Body of pancreas (tissue), 4 donors: ENCODE results near the gene MNS1. TPM values are rescaled to one million over a fixed set of nuclear protein-coding genes. Genes with fewer than 3 reads are reported as not detected.

ENCODE experiments used
- ATAC-seq: fragments of 150-250 bp; one replicate; pipeline ENCODE4 v1.9.1; 2016
- DNase-seq, 4 donors: peaks; one replicate each; pipeline ENCODE4 v3.0.0-alpha.2; 2019
- H3K27ac ChIP-seq, 4 donors: fragments of 200-600 bp; sonication (generic); 1 replicate in 3 of 4; 2 replicates in 1 of 4; pipeline versions ENCODE4 v1.5.1 to v1.6.1; 2016 to 2019; ENCODE audit warnings: mild to moderate bottlenecking in 1 of 4, mixed read lengths in 1 of 4, moderate library complexity in 1 of 4
- H3K27me3 ChIP-seq, 2 donors: fragments of 200-600 bp; sonication (generic); one replicate each; pipeline ENCODE4 v1.6.0; 2016; ENCODE audit warnings: mild to moderate bottlenecking in 1 of 2
- H3K36me3 ChIP-seq, 2 donors: fragments of 200-600 bp; sonication (generic); replicated peaks in 1 of 2; 2 replicates each; pipeline ENCODE4 v1.5.1; 2016; ENCODE audit warnings: low read depth in 2 of 2; ENCODE audit not compliant: insufficient read depth in 1 of 2
- H3K4me1 ChIP-seq: fragments of 200-600 bp; sonication (generic); one replicate; pipeline ENCODE4 v1.6.0; 2016
- H3K4me3 ChIP-seq, 2 donors: fragments of 200-600 bp; sonication (generic); 1 replicate in 1 of 2; 2 replicates in 1 of 2; pipeline ENCODE4 v1.5.1; 2016 to 2019
- H3K9me3 ChIP-seq, 3 donors: fragments of 200-600 bp; sonication (generic); 1 replicate in 2 of 3; 2 replicates in 1 of 3; pipeline ENCODE4 v1.5.1; 2016
- POLR2A ChIP-seq, 3 donors: fragments of 450-650 bp; IDR thresholded peaks; one replicate each; pipeline ENCODE4 v1.6.1; 2016; ENCODE audit warnings: antibody characterized with exemption in 3 of 3, mild to moderate bottlenecking in 2 of 3
- WGBS, 2 donors: methylation state at CpG; one replicate each; pipeline ENCODE4 v1.1.5; 2017; 5-methylcytosine and 5-hydroxymethylcytosine counted together
- intact Hi-C: fragments of 100-400 bp; cut with DNase I; formaldehyde crosslinking; loops from one replicate; pipeline ENCODE4 v1.15.1; 2023
- total RNA-seq, 2 donors: library from RNA; depleted of rRNA; stranded (reverse); fragments of >200 nt; gene quantifications; one replicate each; pipeline ENCODE4 v1.1.0, GENCODE V29; 2016
- TF ChIP-seq, protein P1 (sequence below), 7 experiments: fragments of 450-650 bp in 4 of 7; fragments of 200-600 bp in 3 of 7; sonication (generic) in 3 of 7; IDR thresholded peaks; one replicate each; pipeline ENCODE4 v1.5.1; 2016 to 2019; ENCODE audit warnings: antibody characterized with exemption in 7 of 7

Gene MNS1
- total RNA-seq, 2 donors from 2014 or later = 1.6 to 4.0 TPM

DNA sequence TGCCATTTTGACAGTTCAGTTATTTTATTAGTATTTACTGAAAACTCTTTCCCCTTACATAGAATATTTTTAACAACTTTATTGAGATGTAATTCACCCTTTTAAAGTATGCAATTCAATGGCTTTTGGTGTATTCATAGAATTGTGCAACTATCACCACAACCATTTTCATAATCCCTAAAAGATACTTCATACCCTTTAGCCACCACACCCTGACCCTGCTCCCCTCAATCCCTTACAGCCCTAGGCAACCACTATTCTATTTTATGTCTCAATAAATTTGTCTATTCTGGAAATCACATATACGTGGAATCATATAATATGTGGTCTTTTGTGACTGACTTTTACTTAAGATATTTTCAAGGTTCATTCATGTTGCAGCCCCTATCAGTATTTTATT, 70.0 kb downstream of the MNS1 start:
- TF ChIP-seq, protein P1, sequence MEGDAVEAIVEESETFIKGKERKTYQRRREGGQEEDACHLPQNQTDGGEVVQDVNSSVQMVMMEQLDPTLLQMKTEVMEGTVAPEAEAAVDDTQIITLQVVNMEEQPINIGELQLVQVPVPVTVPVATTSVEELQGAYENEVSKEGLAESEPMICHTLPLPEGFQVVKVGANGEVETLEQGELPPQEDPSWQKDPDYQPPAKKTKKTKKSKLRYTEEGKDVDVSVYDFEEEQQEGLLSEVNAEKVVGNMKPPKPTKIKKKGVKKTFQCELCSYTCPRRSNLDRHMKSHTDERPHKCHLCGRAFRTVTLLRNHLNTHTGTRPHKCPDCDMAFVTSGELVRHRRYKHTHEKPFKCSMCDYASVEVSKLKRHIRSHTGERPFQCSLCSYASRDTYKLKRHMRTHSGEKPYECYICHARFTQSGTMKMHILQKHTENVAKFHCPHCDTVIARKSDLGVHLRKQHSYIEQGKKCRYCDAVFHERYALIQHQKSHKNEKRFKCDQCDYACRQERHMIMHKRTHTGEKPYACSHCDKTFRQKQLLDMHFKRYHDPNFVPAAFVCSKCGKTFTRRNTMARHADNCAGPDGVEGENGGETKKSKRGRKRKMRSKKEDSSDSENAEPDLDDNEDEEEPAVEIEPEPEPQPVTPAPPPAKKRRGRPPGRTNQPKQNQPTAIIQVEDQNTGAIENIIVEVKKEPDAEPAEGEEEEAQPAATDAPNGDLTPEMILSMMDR (IDR thresholded peaks at IDR 0.05) = no peak
- TF ChIP-seq POLR2A (IDR thresholded peaks at IDR 0.05) = no peak
- intact Hi-C loops = no loop called here
- Histone ChIP-seq H3K4me3 (no peak overlapping the region), H3K36me3 (no peaks in the 10 kb centered on the region), H3K9me3 (no peaks in the 10 kb centered on the region), H3K4me1 (no peaks in the 10 kb centered on the region), H3K27me3 (no peaks in the 10 kb centered on the region), H3K27ac (no peak overlapping the region)
- no peak for DNase-seq
- ATAC-seq = no peak
- WGBS, 2 donors = 88 to 96% methylated on average over 1 of the region's 1 CpG

DNA sequence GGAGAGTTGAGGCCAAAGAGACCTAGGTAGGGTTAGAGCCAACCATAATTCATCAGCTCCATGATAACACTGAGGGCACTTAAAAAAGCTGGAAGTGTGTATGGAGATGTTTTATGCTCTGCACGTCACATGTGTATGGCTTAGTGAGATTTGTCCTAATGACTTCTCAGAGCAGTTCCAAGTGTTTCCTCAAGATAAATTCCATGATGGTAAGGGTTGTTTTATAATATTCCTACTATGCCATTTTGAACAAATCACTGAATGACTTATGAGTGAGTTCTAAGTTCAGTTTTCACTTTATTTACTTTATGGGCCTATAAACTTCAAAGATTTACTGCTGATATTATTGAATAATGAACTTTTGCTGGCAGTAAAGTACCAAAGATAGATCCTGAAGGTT, 71.7 kb downstream of the MNS1 start:
- H3K27me3 ChIP-seq = no peaks in the 10 kb centered on the region
- no peak for ATAC-seq
- 93 to 94% methylated on average over 1 of the region's 1 CpG for WGBS, 2 donors
- TF ChIP-seq, protein P1 (IDR thresholded peaks at IDR 0.05) = no peak
- no peak for TF ChIP-seq POLR2A (IDR thresholded peaks at IDR 0.05)
- no peaks in the 10 kb centered on the region for H3K36me3 ChIP-seq
- H3K9me3 ChIP-seq = no peaks in the 10 kb centered on the region
- no peak overlapping the region for H3K4me3 ChIP-seq
- intact Hi-C loops = no loop called here
- DNase-seq = no peak
- no peak overlapping the region for H3K27ac ChIP-seq
- H3K4me1 ChIP-seq = no peaks in the 10 kb centered on the region

DNA sequence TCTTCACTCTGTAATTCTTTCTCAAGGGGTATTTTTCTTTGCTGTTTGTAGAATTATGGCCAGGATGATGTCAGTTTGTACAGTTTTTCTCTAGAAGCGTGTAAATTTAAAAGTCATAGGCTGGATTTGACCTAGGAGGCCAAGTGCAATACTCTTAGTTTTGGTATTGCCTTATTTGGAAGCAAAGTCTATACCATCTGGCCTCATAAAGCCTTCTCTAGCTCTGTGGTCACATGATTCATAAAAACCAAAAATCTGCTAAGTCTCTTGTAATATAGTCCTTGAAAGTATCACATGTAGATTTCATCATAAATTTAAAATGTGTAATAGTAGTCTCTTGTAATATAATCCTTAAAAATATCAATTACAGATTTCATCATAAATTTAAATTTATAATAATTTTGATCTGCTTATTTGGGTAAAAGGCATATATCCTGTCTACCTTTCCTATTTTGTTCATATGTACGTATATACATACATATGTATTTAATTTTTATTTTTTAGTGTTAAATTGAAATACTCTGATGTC, 74.1 kb downstream of the MNS1 start:
- Histone ChIP-seq H3K36me3 (no peaks in the 10 kb centered on the region), H3K9me3 (no peaks in the 10 kb centered on the region), H3K4me1 (no peaks in the 10 kb centered on the region), H3K27ac (no peak overlapping the region), H3K4me3 (no peak overlapping the region), H3K27me3 (no peaks in the 10 kb centered on the region)
- DNase-seq (no peak), ATAC-seq (no peak)
- intact Hi-C loops = no loop called here
- TF ChIP-seq POLR2A (IDR thresholded peaks at IDR 0.05) = no peak
- 87 to 98% methylated on average over 2 of the region's 2 CpGs for WGBS, 2 donors

DNA sequence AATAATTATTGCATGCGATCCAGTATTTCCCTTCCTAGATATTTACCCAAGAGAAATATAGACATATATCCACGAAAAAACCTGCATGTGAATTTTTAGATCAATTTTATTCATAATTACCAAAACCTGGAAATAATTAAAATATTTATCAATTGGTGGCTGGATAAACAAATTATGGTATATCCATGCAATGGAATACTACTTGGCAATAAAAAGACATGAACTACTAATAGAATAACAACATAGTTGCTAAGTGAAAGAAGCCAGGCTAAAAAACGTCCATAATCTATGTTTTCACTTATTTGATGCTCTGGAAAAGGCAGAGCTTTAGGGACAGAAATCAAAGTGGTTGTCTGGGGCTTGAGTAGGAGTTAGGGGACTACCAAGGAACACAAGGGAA, 79.0 kb downstream of the MNS1 start:
- Histone ChIP-seq H3K27ac (no peak overlapping the region), H3K9me3 (no peaks in the 10 kb centered on the region), H3K4me3 (no peak overlapping the region), H3K4me1 (no peaks in the 10 kb centered on the region), H3K27me3 (no peaks in the 10 kb centered on the region), H3K36me3 (no peaks in the 10 kb centered on the region)
- WGBS, 2 donors = 70 to 79% methylated on average over 3 of the region's 3 CpGs
- DNase-seq (no peak), ATAC-seq (no peak)
- TF ChIP-seq POLR2A (IDR thresholded peaks at IDR 0.05) = no peak
- TF ChIP-seq, protein P1 (IDR thresholded peaks at IDR 0.05) = no peak
- intact Hi-C loops = no loop called here

DNA sequence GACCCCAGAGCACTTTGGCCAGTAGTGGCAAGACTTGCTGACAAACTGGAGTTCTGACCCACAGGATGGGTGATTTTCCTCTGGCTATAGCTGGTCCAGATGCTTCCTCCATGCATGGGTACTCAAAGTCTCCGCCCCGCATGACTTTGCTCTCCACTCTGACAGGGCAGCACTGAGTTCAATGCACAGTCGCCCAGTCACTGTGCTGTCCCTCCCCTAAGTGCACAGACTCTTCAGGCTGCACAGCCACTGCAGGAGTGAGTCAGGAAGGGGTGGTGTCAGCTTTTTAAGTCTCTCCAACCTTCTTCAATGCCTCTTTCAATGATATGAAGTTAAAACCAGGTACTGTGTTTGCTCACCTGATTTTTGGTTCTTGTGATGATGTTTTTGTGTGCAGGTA, 81.9 kb downstream of the MNS1 start:
- Histone ChIP-seq H3K4me1 (no peaks in the 10 kb centered on the region), H3K9me3 (no peaks in the 10 kb centered on the region), H3K27ac (no peak overlapping the region), H3K4me3 (no peak overlapping the region), H3K36me3 (no peaks in the 10 kb centered on the region), H3K27me3 (no peaks in the 10 kb centered on the region)
- ATAC-seq = no peak
- no peak for DNase-seq
- TF ChIP-seq, protein P1 (IDR thresholded peaks at IDR 0.05) = no peak
- no peak for TF ChIP-seq POLR2A (IDR thresholded peaks at IDR 0.05)
- WGBS, 2 donors = 97 to 100% methylated on average over 1 to 3 of the region's 3 CpGs
- intact Hi-C loops = no loop called here

Other genes with a start within 250 kb of the MNS1 start
- 1 to 10 TPM; 2.6 to 5.4 TPM for gene RFX7, start 221.3 kb downstream of the MNS1 start, total RNA-seq
- 1 to 10 TPM; 7.5 to 7.9 TPM for gene TEX9, start 99.7 kb downstream of the MNS1 start, total RNA-seq